GM18526 (cell line): Measurements from ENCODE around the gene MYO1D.

ENCODE experiments used
- POLR2A ChIP-seq: IDR thresholded peaks from 3 replicates; pipeline ENCODE4 v1.6.1; 2011; ENCODE audit not compliant: insufficient read length; ENCODE audit errors: extremely low read depth

The MYO1D gene

DNA sequence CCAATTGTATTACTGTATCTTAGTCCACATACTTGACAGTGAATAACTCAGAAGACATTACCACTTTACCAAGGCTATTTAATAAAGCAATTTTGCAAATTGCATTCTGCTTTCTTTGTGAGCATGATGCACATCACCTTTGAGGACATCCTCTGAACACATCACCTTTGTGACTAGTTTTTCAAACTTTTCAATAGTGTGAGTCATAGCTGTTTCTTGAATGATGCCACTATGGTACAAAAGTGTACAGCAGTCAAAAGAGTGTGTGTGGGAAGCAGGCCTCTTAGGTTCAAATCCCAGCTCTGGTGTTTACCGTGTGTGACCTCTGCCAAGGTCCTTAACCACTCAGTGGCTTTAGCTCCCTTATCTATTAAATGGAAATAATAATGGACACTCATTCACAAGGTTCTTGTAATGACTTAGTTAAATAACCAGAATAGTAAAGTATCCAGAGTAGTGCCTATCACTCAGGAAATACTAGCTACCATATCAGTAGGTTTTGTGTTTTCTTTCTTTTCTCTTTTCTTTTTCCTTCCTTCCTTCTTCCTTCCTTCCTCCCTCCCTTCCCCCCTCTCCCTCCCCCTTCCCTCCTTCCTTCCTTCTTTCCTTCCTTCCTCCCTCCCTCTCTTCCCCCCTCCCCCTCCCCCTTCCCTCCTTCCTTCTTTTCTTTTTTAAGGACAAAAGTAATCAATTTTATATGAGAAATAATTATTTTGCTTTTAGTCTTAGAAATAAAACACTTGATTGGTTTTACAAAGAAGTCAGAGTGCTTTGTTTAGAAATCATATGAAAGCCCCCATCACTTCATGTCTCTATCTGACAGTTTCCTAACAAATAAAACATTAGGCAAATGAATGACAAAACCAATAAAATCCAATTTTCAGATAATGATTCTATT is 178.9 kb downstream of the MYO1D start:
- no peak for TF ChIP-seq POLR2A

DNA sequence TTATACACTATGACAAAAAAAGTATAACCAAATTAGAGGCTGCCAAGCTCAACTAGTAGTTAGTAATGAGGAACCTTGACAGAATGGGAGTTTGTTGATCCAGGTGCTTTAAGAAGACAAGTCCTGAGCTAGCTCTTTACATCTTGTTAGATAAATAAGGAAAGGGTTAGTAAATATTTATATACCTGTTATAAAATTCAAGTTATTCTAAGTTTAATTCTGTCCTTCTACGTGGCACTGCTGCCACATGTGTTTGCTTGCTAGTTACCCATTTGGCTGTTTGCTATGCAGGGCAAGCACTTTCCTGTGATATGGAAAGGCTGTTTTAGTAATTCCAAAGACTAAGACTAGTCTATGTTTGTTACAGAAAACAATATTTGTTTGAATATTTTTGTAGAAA is 180.5 kb downstream of the MYO1D start:
- TF ChIP-seq POLR2A: no peak

DNA sequence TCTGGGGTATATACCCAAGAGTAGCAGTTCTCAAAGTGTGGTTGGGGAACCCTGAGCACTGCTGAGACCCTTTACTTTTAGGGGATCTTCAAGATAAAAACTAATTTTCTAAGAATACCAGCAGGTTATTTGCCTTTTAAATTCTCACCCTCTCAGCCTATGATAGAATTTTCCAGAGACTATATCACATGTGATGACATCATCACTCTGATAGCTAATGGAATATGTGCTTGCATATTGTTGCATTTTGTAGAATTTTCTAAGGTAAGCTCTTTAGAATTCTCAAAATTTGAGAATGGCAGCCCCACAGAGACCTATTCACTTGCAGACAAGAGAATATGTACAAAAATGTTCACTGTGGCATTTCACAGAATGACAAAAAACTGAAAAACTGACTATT is 181.1 kb downstream of the MYO1D start:
- no peak for TF ChIP-seq POLR2A

DNA sequence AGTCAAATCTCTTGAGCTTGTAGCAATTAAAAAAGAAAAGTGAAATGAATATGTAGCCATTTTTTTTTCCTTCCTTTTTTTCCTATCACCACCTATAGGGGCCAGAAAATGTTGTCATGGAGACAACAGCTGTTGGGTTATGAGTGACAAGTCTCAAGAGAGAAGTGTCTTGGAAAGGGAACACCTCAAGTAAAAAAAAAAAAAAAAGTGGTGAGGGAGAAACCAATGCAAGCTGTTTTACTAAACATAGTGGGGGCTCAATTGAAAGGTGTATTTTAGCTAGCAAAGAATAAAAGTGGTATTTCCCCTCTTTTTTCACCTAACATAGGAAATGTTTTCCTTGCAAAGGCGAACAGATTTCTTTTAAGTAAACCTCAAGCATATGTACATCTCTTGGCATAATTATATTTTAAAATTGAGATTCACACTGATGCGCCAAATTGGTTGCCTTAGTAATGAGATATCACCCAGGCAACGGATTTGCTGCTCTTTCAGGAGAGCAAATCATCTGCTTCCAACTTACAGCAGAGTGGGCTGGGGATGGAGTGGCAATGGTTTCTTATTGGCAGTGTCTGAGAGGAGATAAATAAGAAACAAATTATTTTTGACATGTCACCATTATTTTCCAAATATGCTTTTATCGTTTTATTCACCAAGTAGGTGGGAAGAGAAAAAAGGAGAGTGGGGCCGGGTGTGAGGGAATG is 183.6 kb downstream of the MYO1D start:
- TF ChIP-seq POLR2A: no peak

DNA sequence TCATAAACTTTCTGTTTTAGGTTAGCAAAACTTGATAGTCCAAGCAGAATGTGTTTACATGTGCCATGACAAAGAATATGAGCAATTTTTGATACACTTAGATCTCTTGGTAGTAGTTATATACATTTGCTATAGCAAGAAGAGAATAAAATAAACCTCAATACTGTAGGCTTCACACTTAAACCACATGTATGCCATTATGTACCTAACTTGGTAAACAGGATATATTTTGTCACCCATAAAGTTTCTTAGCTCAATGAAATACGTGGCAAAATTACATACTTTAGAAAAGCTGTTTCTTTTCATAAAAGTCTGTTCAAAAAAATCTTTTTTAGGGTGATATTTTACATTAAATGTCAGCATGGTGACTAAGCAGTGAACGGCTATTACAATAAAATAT is 184.7 kb downstream of the MYO1D start:
- TF ChIP-seq POLR2A: no peak

DNA sequence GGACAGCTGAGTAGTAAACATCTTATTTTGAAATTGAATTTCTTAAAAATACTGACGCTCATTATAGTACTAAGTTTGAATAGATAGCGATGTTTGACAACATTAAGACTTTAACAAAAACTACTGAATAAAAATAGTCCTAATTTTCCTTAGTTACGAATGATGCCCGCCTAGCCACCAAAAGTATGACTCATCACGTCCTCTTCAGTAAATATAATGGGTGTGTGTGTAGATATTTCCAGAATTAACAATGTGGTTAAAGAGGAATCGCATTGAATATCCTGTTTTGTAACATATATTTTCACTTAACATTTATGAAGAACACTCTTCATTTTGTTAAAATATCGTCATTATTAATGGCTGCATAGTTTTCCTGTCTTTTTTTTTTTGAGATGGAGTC is 187.6 kb downstream of the MYO1D start:
- TF ChIP-seq POLR2A: no peak

DNA sequence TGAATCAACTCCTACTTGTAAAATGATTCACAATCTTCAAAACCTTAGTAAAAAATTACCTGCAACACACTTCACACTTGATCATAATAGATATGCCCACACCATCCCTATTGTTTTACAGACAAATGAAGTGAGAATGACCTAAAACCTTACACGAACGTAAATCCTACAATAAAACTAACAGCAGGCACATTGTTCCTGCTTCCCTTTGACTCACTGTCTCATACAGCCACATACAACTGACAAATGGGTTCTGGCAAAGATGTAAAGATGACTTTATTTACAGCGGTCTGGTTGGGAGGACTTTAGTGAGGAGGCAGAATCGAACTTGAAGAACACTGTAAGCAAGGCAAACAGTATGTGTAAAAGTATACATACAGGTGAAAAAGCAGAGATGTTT is 188.7 kb downstream of the MYO1D start:
- TF ChIP-seq POLR2A: no peak

DNA sequence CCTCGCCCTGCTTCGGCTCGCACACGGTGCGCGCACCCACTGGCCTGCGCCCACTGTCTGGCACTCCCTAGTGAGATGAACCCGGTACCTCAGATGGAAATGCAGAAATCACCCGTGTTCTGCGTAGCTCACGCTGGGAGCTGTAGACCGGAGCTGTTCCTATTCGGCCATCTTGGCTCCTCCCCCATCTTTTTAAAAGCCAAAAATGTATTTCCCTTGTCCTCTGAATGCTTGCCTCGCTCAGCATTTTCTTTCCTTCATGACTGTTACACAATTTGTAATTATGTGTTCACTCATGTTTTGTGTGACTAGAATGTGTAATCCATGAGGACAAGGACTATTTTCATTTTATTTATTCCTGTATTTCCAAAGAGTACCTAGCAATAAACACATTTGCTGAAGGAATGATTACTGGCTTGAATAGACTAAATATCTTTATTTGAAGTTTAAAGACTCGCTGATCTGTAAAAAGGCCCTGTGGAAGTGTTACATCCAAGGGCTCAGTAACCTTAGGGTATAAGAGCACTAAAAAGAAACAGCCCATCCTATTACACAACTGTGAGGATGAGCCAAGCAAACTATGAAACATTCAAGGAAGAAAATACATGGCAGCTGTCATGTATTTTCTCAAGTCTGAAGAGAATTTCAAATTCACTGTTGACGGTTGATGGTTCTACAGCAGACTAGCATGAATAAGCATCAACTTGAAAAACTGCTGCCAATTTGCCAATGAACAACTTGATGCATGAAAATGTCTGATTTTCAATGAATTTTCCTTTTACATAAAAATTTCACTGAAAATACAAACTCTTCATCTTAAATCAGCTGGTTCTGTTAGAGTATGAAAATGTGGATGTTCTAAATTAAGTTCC is 192.6 kb downstream of the MYO1D start:
- no peak for TF ChIP-seq POLR2A

DNA sequence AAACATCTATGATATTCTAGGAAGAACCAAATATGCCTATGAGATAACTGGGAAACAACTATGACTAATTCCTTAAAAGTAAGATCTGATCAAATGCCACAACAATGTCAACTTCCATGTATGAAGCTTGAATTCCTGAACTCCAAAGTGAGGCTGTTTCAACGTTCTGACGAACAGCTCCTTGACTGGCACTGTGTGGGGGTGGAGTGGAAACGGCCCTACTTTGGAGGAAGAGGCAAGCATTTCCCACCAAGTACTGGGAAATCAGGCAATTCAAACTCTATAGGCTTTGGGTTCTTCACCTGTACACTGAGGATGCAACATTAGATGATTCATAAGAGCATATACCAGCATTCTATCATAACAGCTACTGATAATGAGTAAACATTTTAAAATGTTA is 203.0 kb downstream of the MYO1D start:
- TF ChIP-seq POLR2A: no peak

DNA sequence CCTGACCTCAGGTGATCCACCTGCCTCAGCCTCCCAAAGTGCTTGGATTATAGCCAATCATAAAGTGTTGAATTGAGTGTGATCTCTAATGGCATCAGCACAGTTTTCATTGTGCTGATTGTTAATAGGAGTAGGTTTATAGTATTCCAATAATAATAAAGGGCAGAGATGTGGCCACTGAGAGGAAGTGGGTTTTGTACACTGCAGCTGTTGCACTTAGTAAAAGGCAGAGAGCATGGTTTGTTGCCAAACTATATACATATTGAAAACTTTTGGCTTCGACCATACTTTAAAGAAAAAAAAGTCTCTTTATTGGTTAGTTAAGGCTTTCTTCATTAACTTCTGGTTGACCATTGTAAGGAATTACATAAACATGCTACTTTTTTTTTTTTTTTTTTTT is 204.2 kb downstream of the MYO1D start:
- no peak for TF ChIP-seq POLR2A

DNA sequence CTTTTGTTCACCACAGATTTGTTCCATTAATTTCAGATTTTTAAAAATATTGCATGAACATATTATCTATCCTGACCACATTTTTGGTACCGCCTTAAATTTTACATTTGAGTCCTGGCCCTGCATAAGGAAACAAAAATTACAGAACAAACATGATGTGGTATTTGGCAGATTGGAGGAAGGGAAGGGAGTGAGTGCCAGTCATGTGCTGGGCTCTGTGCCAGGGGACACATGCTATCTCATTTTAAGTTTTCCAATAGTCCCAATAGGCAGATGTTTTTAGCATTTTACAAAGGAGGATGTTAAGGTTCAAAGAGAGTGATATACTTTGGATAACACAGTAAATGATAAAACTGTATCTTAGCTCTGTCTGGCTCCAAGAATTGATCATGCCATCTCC is 205.0 kb downstream of the MYO1D start:
- TF ChIP-seq POLR2A: no peak

DNA sequence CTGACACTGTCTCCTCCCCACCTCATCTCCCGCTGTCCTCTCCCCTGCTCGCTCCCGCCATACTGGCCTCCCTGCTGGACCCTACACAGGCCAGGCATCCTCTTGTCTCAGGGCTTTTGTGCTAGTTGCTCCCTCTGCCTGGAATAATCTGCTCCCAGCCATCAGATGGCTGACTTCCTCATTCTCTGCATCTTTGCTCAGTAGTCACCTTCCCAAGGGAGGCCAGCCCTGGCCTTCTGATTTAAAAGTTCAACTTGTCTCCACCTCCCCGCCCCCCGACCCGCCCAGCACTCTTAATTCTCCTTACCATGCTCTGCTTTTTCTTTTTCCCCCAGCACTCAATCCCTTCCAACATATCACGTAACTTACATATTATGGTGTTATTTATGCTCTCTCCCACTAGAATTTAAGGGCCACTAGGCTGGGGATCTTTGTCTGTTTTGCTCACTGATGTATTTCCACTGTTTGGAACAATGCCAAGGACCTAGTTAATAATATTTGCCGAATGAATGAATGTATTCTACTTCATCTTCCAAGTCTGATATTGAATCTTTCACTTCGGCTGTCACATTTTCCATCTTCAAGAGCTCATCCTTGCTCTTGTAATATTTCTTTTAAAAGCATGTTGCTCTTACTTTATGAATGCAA is 211.9 kb downstream of the MYO1D start:
- no peak for TF ChIP-seq POLR2A

DNA sequence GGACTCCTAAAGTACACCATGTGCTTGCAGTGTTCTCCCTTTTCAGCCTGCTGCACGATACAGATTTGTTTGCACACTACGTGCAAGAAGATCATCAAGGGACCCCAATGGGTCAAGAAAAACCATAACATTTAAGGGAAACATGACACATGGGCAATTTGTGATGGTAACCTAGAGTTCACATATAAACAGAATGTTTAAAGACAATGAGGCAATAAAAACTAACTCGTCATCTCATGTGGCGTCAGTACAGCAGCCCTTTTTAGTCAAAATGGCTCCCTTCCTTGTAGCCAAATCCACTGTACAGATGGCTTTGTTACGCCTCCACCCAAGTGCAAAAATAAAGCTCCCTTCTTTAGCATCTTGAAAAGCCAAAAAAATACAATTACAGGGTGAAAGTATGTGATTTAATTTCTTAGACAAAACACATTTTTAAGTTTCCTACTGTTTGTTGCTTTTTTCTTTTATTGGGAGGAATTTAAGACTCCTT is 216.4 kb downstream of the MYO1D start:
- TF ChIP-seq POLR2A: no peak

DNA sequence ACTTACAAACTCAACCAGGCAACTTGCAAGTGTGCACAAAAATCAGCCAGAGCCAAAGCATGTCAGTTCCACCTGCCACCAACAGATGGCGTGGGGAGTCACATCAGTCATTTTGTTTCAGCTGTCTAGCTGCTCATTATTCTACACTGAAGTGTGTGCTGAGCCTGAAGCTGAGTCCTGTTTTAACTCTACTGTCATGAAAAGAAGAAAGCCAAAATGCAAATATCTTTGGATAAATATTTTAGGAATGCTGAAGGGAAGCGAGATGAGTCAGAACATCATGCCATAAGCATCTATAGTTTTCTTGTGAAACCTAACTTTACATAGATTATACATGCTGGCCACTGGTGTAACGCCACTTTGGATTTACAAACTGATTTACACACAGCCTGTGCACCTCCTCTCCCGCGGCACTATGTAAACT is 217.5 kb downstream of the MYO1D start:
- no peak for TF ChIP-seq POLR2A
